H1 (cell line): ENCODE data around the gene DAPK1.

Experiments
- EP300 ChIP-seq, 2 experiments: IDR thresholded peaks; 1 replicate in 1 of 2; 2 replicates in 1 of 2; pipeline ENCODE4 v1.6.1; 2011 to 2012; ENCODE audit warnings: low read depth in 2 of 2, low read length in 2 of 2, mild to moderate bottlenecking in 2 of 2, borderline replicate concordance in 1 of 2, inconsistent platforms in 1 of 2, moderate library complexity in 1 of 2
- EZH2 ChIP-seq: fragments of 200-600 bp; sonication (generic); IDR thresholded peaks from 2 replicates; pipeline ENCODE4 v1.7.1; 2012; ENCODE audit warnings: low read depth, mild to moderate bottlenecking, moderate library complexity, low read length, inconsistent platforms; ENCODE audit not compliant: severe bottlenecking
- GABPA ChIP-seq: IDR thresholded peaks from 2 replicates; pipeline ENCODE4 v1.6.1; 2011; ENCODE audit warnings: mild to moderate bottlenecking, low read length, moderate library complexity, borderline replicate concordance; ENCODE audit not compliant: insufficient read depth
- KDM5A ChIP-seq: fragments of 200-600 bp; IDR thresholded peaks from 2 replicates; pipeline ENCODE4 v1.7.1; 2012; ENCODE audit warnings: mild to moderate bottlenecking, low read length, inconsistent platforms, mixed read lengths
- POLR2A ChIP-seq, 2 experiments: IDR thresholded peaks; 1 replicate in 1 of 2; 2 replicates in 1 of 2; pipeline ENCODE4 v1.6.1; 2011; ENCODE audit warnings: low read depth in 2 of 2, low read length in 2 of 2, mild to moderate bottlenecking in 2 of 2; ENCODE audit errors: control extremely low read depth in 1 of 2
- POLR2AphosphoS5 ChIP-seq: IDR thresholded peaks from 2 replicates; pipeline ENCODE4 v1.6.1; 2011; ENCODE audit warnings: low read depth, low read length
- POU5F1 ChIP-seq: IDR thresholded peaks from 2 replicates; pipeline ENCODE4 v1.6.1; 2011; ENCODE audit warnings: low read depth, mild to moderate bottlenecking, low read length, moderate library complexity
- TF ChIP-seq, protein P1 (sequence below): IDR thresholded peaks from 2 replicates; pipeline ENCODE4 v1.6.1; 2012; ENCODE audit warnings: inconsistent platforms
- TF ChIP-seq, protein P2 (sequence below), 3 experiments: IDR thresholded peaks; 1 replicate in 2 of 3; 2 replicates in 1 of 3; pipeline versions ENCODE4 v1.5.1 to v1.6.1; 2011; ENCODE audit warnings: low read length in 3 of 3, mild to moderate bottlenecking in 3 of 3, inconsistent platforms in 2 of 3, low read depth in 1 of 3, moderate library complexity in 1 of 3; ENCODE audit not compliant: insufficient read depth in 1 of 3; ENCODE audit errors: control extremely low read depth in 1 of 3
- TF ChIP-seq, protein P3 (sequence below): IDR thresholded peaks from 2 replicates; pipeline ENCODE4 v1.6.1; 2011; ENCODE audit warnings: low read length, improper control_type of control experiment
- TF ChIP-seq, protein P4 (sequence below): IDR thresholded peaks from 2 replicates; pipeline ENCODE4 v1.6.1; 2011; ENCODE audit warnings: low read depth, mild to moderate bottlenecking, low read length; ENCODE audit not compliant: insufficient read depth

DNA sequence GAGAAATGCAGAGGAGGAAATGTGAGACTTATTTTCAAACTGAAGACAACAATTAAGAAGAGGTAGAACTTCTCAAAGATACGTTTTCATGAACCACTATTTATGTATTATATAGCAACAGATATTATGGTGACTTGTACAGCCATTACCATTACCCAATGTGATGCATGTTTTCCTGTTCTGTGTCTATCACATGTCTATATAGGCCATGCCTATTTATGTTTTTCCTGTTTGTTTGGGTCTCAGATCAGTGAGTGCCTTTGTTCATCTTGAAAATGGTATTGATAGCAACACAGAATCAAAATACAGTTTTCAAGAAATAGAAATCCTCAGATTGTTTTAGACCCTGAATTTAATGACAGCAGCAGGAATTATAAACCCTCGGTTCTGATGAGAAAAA lies 44.0 kb downstream of the DAPK1 start:
- TF ChIP-seq EP300 (IDR thresholded peaks at IDR 0.05; ENCODE audit: borderline replicate concordance in 1 of 2, low read depth in 2 of 2, low read length in 2 of 2): no peak
- no peak for TF ChIP-seq POLR2AphosphoS5
- TF ChIP-seq POLR2A (IDR thresholded peaks at IDR 0.05; ENCODE audit: control extremely low read depth in 1 of 2, low read depth in 2 of 2, low read length in 2 of 2): no peak
- no peak for TF ChIP-seq EZH2
- TF ChIP-seq, protein P1, sequence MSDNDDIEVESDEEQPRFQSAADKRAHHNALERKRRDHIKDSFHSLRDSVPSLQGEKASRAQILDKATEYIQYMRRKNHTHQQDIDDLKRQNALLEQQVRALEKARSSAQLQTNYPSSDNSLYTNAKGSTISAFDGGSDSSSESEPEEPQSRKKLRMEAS: no peak
- TF ChIP-seq, protein P2, sequence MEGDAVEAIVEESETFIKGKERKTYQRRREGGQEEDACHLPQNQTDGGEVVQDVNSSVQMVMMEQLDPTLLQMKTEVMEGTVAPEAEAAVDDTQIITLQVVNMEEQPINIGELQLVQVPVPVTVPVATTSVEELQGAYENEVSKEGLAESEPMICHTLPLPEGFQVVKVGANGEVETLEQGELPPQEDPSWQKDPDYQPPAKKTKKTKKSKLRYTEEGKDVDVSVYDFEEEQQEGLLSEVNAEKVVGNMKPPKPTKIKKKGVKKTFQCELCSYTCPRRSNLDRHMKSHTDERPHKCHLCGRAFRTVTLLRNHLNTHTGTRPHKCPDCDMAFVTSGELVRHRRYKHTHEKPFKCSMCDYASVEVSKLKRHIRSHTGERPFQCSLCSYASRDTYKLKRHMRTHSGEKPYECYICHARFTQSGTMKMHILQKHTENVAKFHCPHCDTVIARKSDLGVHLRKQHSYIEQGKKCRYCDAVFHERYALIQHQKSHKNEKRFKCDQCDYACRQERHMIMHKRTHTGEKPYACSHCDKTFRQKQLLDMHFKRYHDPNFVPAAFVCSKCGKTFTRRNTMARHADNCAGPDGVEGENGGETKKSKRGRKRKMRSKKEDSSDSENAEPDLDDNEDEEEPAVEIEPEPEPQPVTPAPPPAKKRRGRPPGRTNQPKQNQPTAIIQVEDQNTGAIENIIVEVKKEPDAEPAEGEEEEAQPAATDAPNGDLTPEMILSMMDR (IDR thresholded peaks at IDR 0.05; ENCODE audit: control extremely low read depth in 1 of 3, insufficient read depth in 1 of 3, low read depth in 1 of 3, low read length in 3 of 3): no peak
- TF ChIP-seq, protein P3, sequence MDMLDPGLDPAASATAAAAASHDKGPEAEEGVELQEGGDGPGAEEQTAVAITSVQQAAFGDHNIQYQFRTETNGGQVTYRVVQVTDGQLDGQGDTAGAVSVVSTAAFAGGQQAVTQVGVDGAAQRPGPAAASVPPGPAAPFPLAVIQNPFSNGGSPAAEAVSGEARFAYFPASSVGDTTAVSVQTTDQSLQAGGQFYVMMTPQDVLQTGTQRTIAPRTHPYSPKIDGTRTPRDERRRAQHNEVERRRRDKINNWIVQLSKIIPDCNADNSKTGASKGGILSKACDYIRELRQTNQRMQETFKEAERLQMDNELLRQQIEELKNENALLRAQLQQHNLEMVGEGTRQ: no peak
- TF ChIP-seq POU5F1: no peak
- TF ChIP-seq GABPA: no peak
- TF ChIP-seq, protein P4, sequence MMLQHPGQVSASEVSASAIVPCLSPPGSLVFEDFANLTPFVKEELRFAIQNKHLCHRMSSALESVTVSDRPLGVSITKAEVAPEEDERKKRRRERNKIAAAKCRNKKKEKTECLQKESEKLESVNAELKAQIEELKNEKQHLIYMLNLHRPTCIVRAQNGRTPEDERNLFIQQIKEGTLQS: no peak
- TF ChIP-seq KDM5A: no peak
